H1 (cell line): ENCODE measurements around the gene SWT1. TPM values are rescaled to one million over a fixed set of nuclear protein-coding genes. Genes with fewer than 3 reads are reported as not detected.

Source experiments
- CTCF ChIA-PET: fragments of 300-600 bp; sonication (Branson Sonifier 250); formaldehyde crosslinking; loops from one replicate; lab custom pipeline; 2021; ENCODE audit not compliant: partially characterized antibody; lab: Charles Lee
- POLR2A ChIA-PET: fragments of 300-600 bp; sonication (Branson Sonifier 250); formaldehyde crosslinking; loops from one replicate; lab custom pipeline; 2021; ENCODE audit warnings: inconsistent platforms; ENCODE audit not compliant: partially characterized antibody; lab: Charles Lee
- DNase-seq, 2 experiments: peaks; one replicate each; pipeline versions ENCODE4 v3.0.0 to v3.0.0-alpha.2; 2010 to 2022; ENCODE audit warnings: low spot score in 2 of 2, low read depth in 1 of 2, mixed read lengths in 1 of 2
- FAIRE-seq: peaks from 2 replicates; lab custom pipeline; 2011; peaks lifted over from hg19 to GRCh38; lab: Jason Lieb, UNC
- H2AFZ ChIP-seq: 2 replicates; pipeline ENCODE4 v1.8.1; 2012; ENCODE audit warnings: low read length, inconsistent platforms
- H2AK5ac ChIP-seq: 2 replicates; pipeline ENCODE4 v1.6.1; 2013; ENCODE audit warnings: low read depth, low read length
- H2BK120ac ChIP-seq: replicated peaks from 2 replicates; pipeline ENCODE3; 2013; ENCODE audit warnings: low read depth, low read length, inconsistent platforms
- H2BK12ac ChIP-seq: 2 replicates; pipeline ENCODE4 v1.6.1; 2013; ENCODE audit warnings: low read depth, low read length
- H2BK15ac ChIP-seq: 2 replicates; pipeline ENCODE4 v1.6.1; 2013; ENCODE audit warnings: low read length
- H2BK20ac ChIP-seq: 2 replicates; pipeline ENCODE4 v1.6.1; 2013; ENCODE audit warnings: low read length
- H2BK5ac ChIP-seq: 2 replicates; pipeline ENCODE4 v1.6.1; 2013; ENCODE audit warnings: low read depth, low read length
- H3K14ac ChIP-seq: 2 replicates; pipeline ENCODE4 v1.6.1; 2013; ENCODE audit warnings: inconsistent platforms; ENCODE audit not compliant: insufficient read length
- H3K18ac ChIP-seq: 2 replicates; pipeline ENCODE4 v1.6.1; 2013; ENCODE audit warnings: low read length; ENCODE audit errors: extremely low read depth
- H3K23ac ChIP-seq: 2 replicates; pipeline ENCODE4 v1.6.1; 2013; ENCODE audit warnings: inconsistent platforms; ENCODE audit not compliant: insufficient read length
- H3K23me2 ChIP-seq: 2 replicates; pipeline ENCODE4 v1.6.1; 2013; ENCODE audit warnings: low read depth, low read length
- H3K27ac ChIP-seq: 2 replicates; pipeline ENCODE4 v1.6.1; 2011; ENCODE audit warnings: low read depth, low read length, inconsistent platforms
- H3K27me3 ChIP-seq, 4 experiments: replicated peaks in 1 of 4; 1 replicate in 1 of 4; 2 replicates in 3 of 4; pipeline versions ENCODE4 v1.6.1 to v1.8.1; 2011 to 2013; ENCODE audit warnings: low read length in 3 of 4, mild to moderate bottlenecking in 3 of 4, inconsistent platforms in 2 of 4, mixed read lengths in 2 of 4, moderate library complexity in 1 of 4; ENCODE audit not compliant: control insufficient read depth in 3 of 4, insufficient read depth in 3 of 4; ENCODE audit errors: extremely low read depth in 1 of 4
- H3K36me3 ChIP-seq, 4 experiments: 2 replicates each; pipeline versions ENCODE4 v1.6.1 to v1.8.1; 2011 to 2013; ENCODE audit warnings: mild to moderate bottlenecking in 4 of 4, low read length in 3 of 4, moderate library complexity in 2 of 4, control low read depth in 1 of 4, inconsistent platforms in 1 of 4; ENCODE audit not compliant: insufficient read depth in 4 of 4, control insufficient read depth in 2 of 4
- H3K4ac ChIP-seq: replicated peaks from 2 replicates; pipeline ENCODE3; 2013; ENCODE audit warnings: low read length, low read depth, mixed read lengths, inconsistent platforms; ENCODE audit not compliant: insufficient read length
- H3K4me1 ChIP-seq, 4 experiments: replicated peaks in 1 of 4; 1 replicate in 1 of 4; 2 replicates in 3 of 4; pipeline versions ENCODE4 v1.6.1 to v1.8.1; 2011 to 2013; ENCODE audit warnings: low read length in 3 of 4, inconsistent platforms in 2 of 4, mixed read lengths in 1 of 4; ENCODE audit not compliant: insufficient read depth in 4 of 4, control insufficient read depth in 3 of 4
- H3K4me2 ChIP-seq, 2 experiments: 2 replicates each; pipeline versions ENCODE4 v1.6.1 to v1.8.1; 2011 to 2013; ENCODE audit warnings: low read depth in 2 of 2, low read length in 2 of 2, control low read depth in 1 of 2, inconsistent platforms in 1 of 2, mild to moderate bottlenecking in 1 of 2; ENCODE audit not compliant: insufficient read depth in 1 of 2
- H3K4me3 ChIP-seq, 4 experiments: fragments of 200-600, 300-600 bp in 1 of 4; sonication (generic), shearing (Covaris generic), sonication (Bioruptor Twin) in 1 of 4; 2 replicates each; pipeline versions ENCODE4 v1.5.1 to v1.8.1; 2011 to 2016; ENCODE audit warnings: low read length in 4 of 4, low read depth in 3 of 4, control low read depth in 2 of 4, inconsistent platforms in 2 of 4, mild to moderate bottlenecking in 2 of 4, mixed read lengths in 1 of 4, moderate library complexity in 1 of 4; ENCODE audit not compliant: insufficient read depth in 2 of 4; ENCODE audit errors: extremely low read depth in 1 of 4
- H3K56ac ChIP-seq: replicated peaks from 2 replicates; pipeline ENCODE3; 2013; ENCODE audit warnings: low read depth, mild to moderate bottlenecking, mixed read lengths, low read length, inconsistent platforms; ENCODE audit not compliant: insufficient read length
- H3K79me1 ChIP-seq: 2 replicates; pipeline ENCODE4 v1.6.1; 2013; ENCODE audit warnings: low read depth, low read length, control low read depth
- H3K79me2 ChIP-seq, 2 experiments: 2 replicates each; pipeline versions ENCODE4 v1.6.1 to v1.8.1; 2012 to 2013; ENCODE audit warnings: low read length in 2 of 2, mild to moderate bottlenecking in 2 of 2, inconsistent platforms in 1 of 2; ENCODE audit not compliant: insufficient read depth in 2 of 2, control insufficient read depth in 1 of 2
- H3K9ac ChIP-seq, 4 experiments: replicated peaks in 1 of 4; 1 replicate in 1 of 4; 2 replicates in 3 of 4; pipeline versions ENCODE4 v1.6.1 to v1.8.1; 2011 to 2013; ENCODE audit warnings: low read depth in 3 of 4, low read length in 3 of 4, control low read depth in 2 of 4, mild to moderate bottlenecking in 2 of 4, moderate library complexity in 2 of 4, inconsistent platforms in 1 of 4; ENCODE audit errors: extremely low read depth in 1 of 4
- H3K9me3 ChIP-seq, 2 experiments: 2 replicates each; pipeline versions ENCODE4 v1.6.1 to v1.8.1; 2012 to 2013; ENCODE audit warnings: mild to moderate bottlenecking in 2 of 2, moderate library complexity in 2 of 2, control low read depth in 1 of 2, inconsistent platforms in 1 of 2, low read depth in 1 of 2, low read length in 1 of 2, mixed read lengths in 1 of 2; ENCODE audit not compliant: insufficient read depth in 2 of 2
- H4K20me1 ChIP-seq, 2 experiments: replicated peaks in 1 of 2; 2 replicates each; pipeline versions ENCODE3 to v1.8.1; 2011 to 2013; ENCODE audit warnings: inconsistent platforms in 2 of 2, low read length in 2 of 2, mild to moderate bottlenecking in 1 of 2; ENCODE audit not compliant: insufficient read depth in 2 of 2, control insufficient read depth in 1 of 2
- H4K5ac ChIP-seq: 2 replicates; pipeline ENCODE4 v1.6.1; 2013; ENCODE audit warnings: low read length, low read depth, mixed read lengths, inconsistent platforms; ENCODE audit not compliant: insufficient read length
- H4K8ac ChIP-seq: 2 replicates; pipeline ENCODE4 v1.8.0; 2013; ENCODE audit warnings: mild to moderate bottlenecking, moderate library complexity, low read length, inconsistent platforms; ENCODE audit not compliant: insufficient read depth; ENCODE audit errors: extremely low read depth
- H4K91ac ChIP-seq: replicated peaks from 2 replicates; pipeline ENCODE3; 2013; ENCODE audit warnings: low read length, mixed read lengths, inconsistent platforms; ENCODE audit not compliant: insufficient read length
- HDAC2 ChIP-seq, 2 experiments: fragments of 300-600 bp in 1 of 2; sonication (generic) in 1 of 2; IDR thresholded peaks; 2 replicates each; pipeline ENCODE4 v1.6.1; 2011 to 2012; ENCODE audit warnings: low read depth in 2 of 2, low read length in 2 of 2, mild to moderate bottlenecking in 2 of 2, moderate library complexity in 2 of 2, borderline replicate concordance in 1 of 2, inconsistent platforms in 1 of 2
- KDM1A ChIP-seq: fragments of 200-600, 300-600 bp; sonication (generic); IDR thresholded peaks from 2 replicates; pipeline ENCODE4 v1.7.1; 2016; ENCODE audit warnings: mild to moderate bottlenecking, low read length, borderline replicate concordance
- MAX ChIP-seq: IDR thresholded peaks from 2 replicates; pipeline ENCODE4 v1.6.1; 2012; ENCODE audit warnings: inconsistent platforms
- SIN3A ChIP-seq, 2 experiments: IDR thresholded peaks in 1 of 2; conservative IDR thresholded peaks in 1 of 2; 2 replicates each; pipeline ENCODE4 v1.6.1; 2011 to 2012; ENCODE audit warnings: low read length in 2 of 2, improper control_type of control experiment in 1 of 2, low read depth in 1 of 2, mild to moderate bottlenecking in 1 of 2
- WGBS, 2 experiments: shearing (Covaris generic) in 1 of 2; methylation state at CpG; one replicate each; pipeline versions ENCODE4 v1.1.6 to v1.1.7; 2013 to 2015; ENCODE audit warnings: low lambda C conversion rate in 2 of 2, mixed read lengths in 2 of 2, inconsistent platforms in 1 of 2, low coverage in 1 of 2, missing lambda C conversion rate in 1 of 2; ENCODE audit not compliant: insufficient replicate concordance in 2 of 2, insufficient coverage in 1 of 2, insufficient read length in 1 of 2; ENCODE audit errors: extremely low coverage in 1 of 2, missing lambda C conversion rate in 1 of 2; 5-methylcytosine and 5-hydroxymethylcytosine counted together
- polyA plus RNA-seq, 7 experiments: library from polyadenylated mRNA; depleted of rRNA in 3 of 7; stranded (reverse) in 5 of 7; unstranded in 2 of 7; fragments of >200 nt in 5 of 7; fragments of 200-250 nt in 2 of 7; gene quantifications; 1 replicate in 5 of 7; 2 replicates in 1 of 7; 4 replicates in 1 of 7; pipeline versions ENCODE4 v1.2.1 to v1.2.3, GENCODE V29; 2011 to 2013; ENCODE audit warnings: missing spikeins in 2 of 7, mixed read lengths in 2 of 7
- total RNA-seq: library from RNA; stranded (reverse); fragmentation: NEBNext Ultra II Directional; extraction: Animal tissue kit (Norgen Biotek cat#: 25700); gene quantifications from 2 replicates; pipeline ENCODE4 v1.2.1, GENCODE V29; 2021
- TF ChIP-seq, protein P1 (sequence below): IDR thresholded peaks from 2 replicates; pipeline ENCODE4 v1.6.1; 2011; ENCODE audit warnings: low read length, improper control_type of control experiment

SWT1 gene
- total and polyA plus RNA-seq, 2 of the 8 experiments (the other 6 are each of a cell fraction or from before 2014, with no cell fraction given): 1.4 to 6.2 TPM

- POLR2A ChIA-PET: no interaction called here
Measured at GRCh38 chr1:185207980-185208602, 51.1 kb downstream of the SWT1 start.

More at GRCh38 chr1:185207980-185208602, 51.1 kb downstream of the SWT1 start:
- Histone ChIP-seq H2BK20ac (no peak overlapping the region), H3K23me2 (no peaks in the 10 kb centered on the region), H3K9ac (no peak overlapping the region), H3K27ac (no peak overlapping the region), H4K20me1 (no peaks in the 10 kb centered on the region), H3K4ac (no peak overlapping the region), H3K79me1 (no peaks in the 10 kb centered on the region), H2AFZ (no peak overlapping the region), H3K9me3 (no peaks in the 10 kb centered on the region), H3K23ac (no peak overlapping the region), H3K79me2 (no peaks in the 10 kb centered on the region), H3K4me3 (no peak overlapping the region), H4K91ac (no peak overlapping the region), H2BK5ac (no peak overlapping the region), H3K36me3 (no peaks in the 10 kb centered on the region), H2BK15ac (no peak overlapping the region), H2AK5ac (no peak overlapping the region), H3K14ac (no peak overlapping the region), H3K4me2 (no peak overlapping the region), H4K8ac (no peak overlapping the region), H3K27me3 (no peaks in the 10 kb centered on the region), H3K56ac (no peak overlapping the region), H3K18ac (no peak overlapping the region), H2BK12ac (no peak overlapping the region), H4K5ac (no peak overlapping the region), H2BK120ac (no peak overlapping the region), H3K4me1 (no peaks in the 10 kb centered on the region)
- CTCF ChIA-PET: interaction anchor here (1.0 to 1.1 kb wide), 2 partner anchors 38 to 41 kb away, joined by 3 to 4 read pairs; no protein-coding TSS in a partner anchor
- 87% methylated on average over 3 of the region's 3 CpGs; no CpG with 5 or more reads in 1 of the 2 experiments for whole genome bisulfite sequencing, 2 experiments
- FAIRE-seq (no peak), DNase-seq (no peak)
- TF ChIP-seq KDM1A: no peak
- no peak for TF ChIP-seq MAX
- TF ChIP-seq HDAC2 (IDR thresholded peaks at IDR 0.05; ENCODE audit: borderline replicate concordance in 1 of 2, low read depth in 2 of 2, low read length in 2 of 2): no peak
- TF ChIP-seq, protein P1, sequence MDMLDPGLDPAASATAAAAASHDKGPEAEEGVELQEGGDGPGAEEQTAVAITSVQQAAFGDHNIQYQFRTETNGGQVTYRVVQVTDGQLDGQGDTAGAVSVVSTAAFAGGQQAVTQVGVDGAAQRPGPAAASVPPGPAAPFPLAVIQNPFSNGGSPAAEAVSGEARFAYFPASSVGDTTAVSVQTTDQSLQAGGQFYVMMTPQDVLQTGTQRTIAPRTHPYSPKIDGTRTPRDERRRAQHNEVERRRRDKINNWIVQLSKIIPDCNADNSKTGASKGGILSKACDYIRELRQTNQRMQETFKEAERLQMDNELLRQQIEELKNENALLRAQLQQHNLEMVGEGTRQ: no peak
- TF ChIP-seq SIN3A (conservative IDR thresholded peaks at IDR 0.05 in 1 of 2, IDR thresholded peaks at IDR 0.05 in 1 of 2; ENCODE audit: low read depth in 1 of 2, low read length in 2 of 2): no peak
- TF ChIP-seq, all 59 proteins: peak for 0
